Activated naive CD8-positive, alpha-beta T cell treated with anti-CD3 and anti-CD28 coated beads, Interleukin-2, amount 50 U/mL, for 24 hours (primary cell): ENCODE results near the gene STK11IP.

ENCODE experiments used
- ATAC-seq: fragments of 150-1000 bp; cut with Tn5 transposase; one replicate; pipeline ENCODE4 v1.10.0; 2021
- DNase-seq: peaks from one replicate; pipeline ENCODE4 v3.0.0; 2021
- H3K27ac Mint-ChIP-seq: one replicate; pipeline ENCODE4 v1.8.0; 2021; ENCODE audit warnings: mild to moderate bottlenecking, mixed read lengths
- H3K27me3 Mint-ChIP-seq: one replicate; pipeline ENCODE4 v1.8.0; 2021; ENCODE audit warnings: mixed read lengths
- H3K36me3 Mint-ChIP-seq: one replicate; pipeline ENCODE4 v1.8.0; 2021; ENCODE audit warnings: low read depth, mixed read lengths
- H3K4me1 Mint-ChIP-seq: one replicate; pipeline ENCODE4 v1.8.0; 2021; ENCODE audit warnings: mixed read lengths
- H3K4me3 Mint-ChIP-seq: one replicate; pipeline ENCODE4 v1.8.0; 2021; ENCODE audit warnings: mild to moderate bottlenecking, moderate library complexity, mixed read lengths
- H3K9me3 Mint-ChIP-seq: one replicate; pipeline ENCODE4 v1.8.0; 2021; ENCODE audit warnings: mixed read lengths

The STK11IP gene

DNA sequence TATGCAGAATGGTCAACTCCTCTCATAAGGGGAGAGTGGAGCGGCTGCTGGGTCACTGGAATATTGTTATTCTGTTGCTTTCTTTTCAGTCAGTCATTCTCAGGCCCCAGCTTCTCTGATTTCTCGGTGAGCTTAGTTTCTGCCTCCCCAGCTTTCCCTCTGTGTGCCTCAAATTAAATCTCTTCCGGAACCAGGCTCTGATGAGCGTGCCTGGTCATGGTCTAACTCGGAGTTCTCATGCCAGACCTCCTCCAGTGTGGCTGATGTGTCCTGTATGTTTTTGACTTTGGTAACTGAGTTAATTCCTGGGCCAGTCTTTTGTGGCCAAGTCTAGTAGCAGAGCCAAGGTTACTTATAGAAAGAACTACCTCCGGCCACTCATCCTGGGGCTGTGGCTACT, 4.9 kb upstream of the STK11IP start:
- no peaks in the 10 kb centered on the region for H3K9me3 Mint-ChIP-seq
- peaks cover 11% of the 10 kb centered on the region for H3K4me1 Mint-ChIP-seq
- no peak overlapping the region for H3K27ac Mint-ChIP-seq
- no peak for DNase-seq
- ATAC-seq: no peak
- no peaks in the 10 kb centered on the region for H3K36me3 Mint-ChIP-seq
- no peak overlapping the region for H3K4me3 Mint-ChIP-seq
- H3K27me3 Mint-ChIP-seq: peaks cover 8% of the 10 kb centered on the region

DNA sequence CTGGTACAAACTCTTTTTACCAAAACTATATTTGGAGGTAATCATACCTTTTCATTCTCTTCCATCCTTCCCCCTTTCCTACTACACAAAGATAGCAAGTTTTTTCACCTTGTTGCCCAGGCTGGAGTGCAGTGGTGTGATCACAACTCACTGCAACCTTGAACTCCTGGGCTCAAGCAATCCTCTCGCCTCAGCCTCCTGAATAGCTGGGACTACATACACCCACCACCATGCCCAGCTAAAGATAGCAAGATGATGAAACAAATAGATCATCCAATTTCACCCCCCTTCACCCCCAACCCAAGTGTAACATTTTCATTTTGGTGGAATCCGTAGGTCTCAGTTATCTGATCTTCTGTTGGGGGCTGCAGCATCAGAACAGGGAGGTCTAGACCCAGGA, 4.5 kb upstream of the STK11IP start:
- Mint-ChIP-seq H3K9me3 (no peaks in the 10 kb centered on the region), H3K36me3 (no peaks in the 10 kb centered on the region), H3K4me3 (no peak overlapping the region), H3K27me3 (peaks cover 8% of the 10 kb centered on the region), H3K27ac (no peak overlapping the region), H3K4me1 (peaks cover 14% of the 10 kb centered on the region)
- ATAC-seq: no peak
- no peak for DNase-seq

DNA sequence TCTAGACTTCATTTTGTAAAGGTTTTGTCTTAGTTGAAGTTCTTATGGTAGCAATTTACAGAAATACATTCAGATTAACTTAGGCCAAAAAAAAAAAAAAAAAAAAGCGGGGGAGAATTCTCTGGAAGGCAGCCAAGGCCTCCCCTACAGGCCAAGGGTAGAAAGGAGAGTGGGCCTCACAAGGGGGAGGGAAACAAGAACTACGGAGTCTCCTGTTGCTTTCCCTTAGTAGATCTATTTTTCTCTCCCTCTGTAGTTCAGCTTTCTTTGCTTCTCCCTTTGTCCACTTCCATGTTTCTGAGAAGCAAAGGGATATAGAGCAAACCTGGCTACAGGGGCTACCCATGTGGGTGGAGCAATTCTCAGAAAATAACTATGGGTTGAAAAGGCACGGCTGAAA, 2.4 kb upstream of the STK11IP start:
- ATAC-seq (no peak), DNase-seq (no peak)
- Mint-ChIP-seq H3K36me3 (no peaks in the 10 kb centered on the region), H3K27ac (no peak overlapping the region), H3K4me3 (no peak overlapping the region), H3K4me1 (peaks cover 20% of the 10 kb centered on the region), H3K9me3 (no peaks in the 10 kb centered on the region), H3K27me3 (peaks cover 5% of the 10 kb centered on the region)

- peaks cover 20% of the 10 kb centered on the region for H3K4me1 Mint-ChIP-seq
- ATAC-seq (no peak), DNase-seq (no peak)
- peaks cover 8% of the 10 kb centered on the region for H3K36me3 Mint-ChIP-seq
- H3K27me3 Mint-ChIP-seq: peaks cover 4% of the 10 kb centered on the region
- no peaks in the 10 kb centered on the region for H3K9me3 Mint-ChIP-seq
- peak overlapping the region; percentile 95 for H3K4me3 Mint-ChIP-seq
- peak overlapping the region; percentile 97 for H3K27ac Mint-ChIP-seq
Observed at GRCh38 chr2:219596954-219597551, 604 bp upstream of the STK11IP start.

- H3K4me3 Mint-ChIP-seq: peak overlapping the region; percentile 95
- H3K4me1 Mint-ChIP-seq: peaks cover 20% of the 10 kb centered on the region
- peaks cover 15% of the 10 kb centered on the region for H3K36me3 Mint-ChIP-seq
- no peaks in the 10 kb centered on the region for H3K9me3 Mint-ChIP-seq
- H3K27ac Mint-ChIP-seq: peak overlapping the region; percentile 97
- no peak for ATAC-seq
- DNase-seq: no peak
- H3K27me3 Mint-ChIP-seq: no peaks in the 10 kb centered on the region
Observed at GRCh38 chr2:219598308-219599078, 836 bp downstream of the STK11IP start.

- Mint-ChIP-seq H3K36me3 (peaks cover 33% of the 10 kb centered on the region), H3K4me1 (peaks cover 2% of the 10 kb centered on the region), H3K27me3 (no peaks in the 10 kb centered on the region), H3K9me3 (no peaks in the 10 kb centered on the region), H3K4me3 (no peak overlapping the region), H3K27ac (no peak overlapping the region)
- ATAC-seq: no peak
- no peak for DNase-seq
Observed at GRCh38 chr2:219603771-219604170, 6.1 kb downstream of the STK11IP start.

DNA sequence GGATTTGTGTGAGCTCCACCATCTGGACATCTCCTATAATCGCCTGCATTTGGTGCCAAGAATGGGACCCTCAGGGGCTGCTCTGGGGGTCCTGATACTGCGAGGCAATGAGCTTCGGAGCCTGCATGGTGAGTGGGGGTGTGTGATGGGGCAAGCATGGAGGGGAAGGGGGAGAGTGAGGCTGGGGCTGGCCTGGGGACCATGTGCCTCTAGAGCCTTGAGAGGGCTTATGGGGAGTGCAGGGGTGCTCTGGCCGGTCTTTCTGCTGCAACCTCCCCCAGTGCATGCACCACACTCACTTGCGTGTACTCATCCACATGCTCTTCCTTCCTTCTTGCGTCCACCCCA, 7.9 kb downstream of the STK11IP start:
- Mint-ChIP-seq H3K27ac (no peak overlapping the region), H3K4me1 (peaks cover 2% of the 10 kb centered on the region), H3K27me3 (no peaks in the 10 kb centered on the region), H3K9me3 (no peaks in the 10 kb centered on the region), H3K4me3 (no peak overlapping the region), H3K36me3 (peaks cover 35% of the 10 kb centered on the region)
- ATAC-seq (no peak), DNase-seq (no peak)

GRCh38 chr2:219607931-219608330, 10.3 kb downstream of the STK11IP start:
- Mint-ChIP-seq H3K27me3 (no peaks in the 10 kb centered on the region), H3K36me3 (peaks cover 28% of the 10 kb centered on the region), H3K27ac (no peak overlapping the region), H3K4me3 (no peak overlapping the region), H3K4me1 (peaks cover 15% of the 10 kb centered on the region), H3K9me3 (no peaks in the 10 kb centered on the region)
- no peak for ATAC-seq
- DNase-seq: no peak

- Mint-ChIP-seq H3K27ac (no peak overlapping the region), H3K4me3 (no peak overlapping the region)
Observed at GRCh38 chr2:219608399-219608964, 10.8 kb downstream of the STK11IP start.

GRCh38 chr2:219609149-219609750, 11.6 kb downstream of the STK11IP start:
- Mint-ChIP-seq H3K4me3 (no peak overlapping the region), H3K27me3 (no peaks in the 10 kb centered on the region), H3K27ac (no peak overlapping the region), H3K4me1 (peaks cover 14% of the 10 kb centered on the region), H3K36me3 (peaks cover 21% of the 10 kb centered on the region), H3K9me3 (no peaks in the 10 kb centered on the region)
- no peak for DNase-seq
- no peak for ATAC-seq

More at GRCh38 chr2:219608399-219608964, 10.8 kb downstream of the STK11IP start:
- no peaks in the 10 kb centered on the region for H3K27me3 Mint-ChIP-seq
- H3K9me3 Mint-ChIP-seq: no peaks in the 10 kb centered on the region
- H3K4me1 Mint-ChIP-seq: peaks cover 16% of the 10 kb centered on the region
- ATAC-seq (no peak), DNase-seq (no peak)
- H3K36me3 Mint-ChIP-seq: peaks cover 28% of the 10 kb centered on the region

GRCh38 chr2:219611306-219611705, 13.6 kb downstream of the STK11IP start:
- Mint-ChIP-seq H3K36me3 (peaks cover 23% of the 10 kb centered on the region), H3K27me3 (no peaks in the 10 kb centered on the region), H3K4me3 (no peak overlapping the region), H3K4me1 (peaks cover 14% of the 10 kb centered on the region), H3K27ac (no peak overlapping the region), H3K9me3 (no peaks in the 10 kb centered on the region)
- ATAC-seq (no peak), DNase-seq (no peak)

DNA sequence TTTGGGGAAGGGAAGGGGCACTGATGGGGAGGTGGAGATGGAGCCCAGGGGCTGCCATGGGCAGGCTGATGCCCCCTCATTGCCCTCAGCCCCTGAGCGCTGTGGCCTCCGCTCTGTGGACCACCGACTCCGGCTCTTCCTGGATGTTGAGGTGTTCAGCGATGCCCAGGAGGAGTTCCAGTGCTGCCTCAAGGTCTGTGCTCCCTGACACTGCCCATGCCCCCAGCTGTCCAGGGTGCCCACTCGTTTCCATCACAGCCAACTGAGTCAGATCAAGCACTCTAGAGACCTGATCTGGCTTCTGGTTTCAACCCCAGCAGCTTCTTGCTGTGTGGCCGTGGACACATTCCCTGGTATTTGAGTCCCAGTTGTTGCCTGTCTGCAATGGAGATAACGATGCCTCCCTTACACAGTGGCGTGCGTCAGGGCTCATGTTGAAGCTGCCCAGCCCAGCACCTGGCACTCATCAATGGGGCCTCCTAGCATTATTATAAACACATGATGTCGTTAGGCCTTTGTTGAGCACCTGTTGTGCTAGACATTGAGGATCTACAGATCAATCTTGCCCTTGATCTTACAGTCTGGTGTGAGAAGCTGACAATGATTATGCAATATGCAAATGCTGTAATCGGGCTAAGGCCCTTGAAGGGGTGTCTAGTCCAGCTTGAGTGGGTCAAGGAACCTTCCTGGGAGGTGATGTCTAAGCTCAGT, 14.4 kb downstream of the STK11IP start:
- Mint-ChIP-seq H3K9me3 (no peaks in the 10 kb centered on the region), H3K27me3 (no peaks in the 10 kb centered on the region), H3K27ac (no peak overlapping the region), H3K4me1 (peaks cover 14% of the 10 kb centered on the region), H3K36me3 (peaks cover 19% of the 10 kb centered on the region), H3K4me3 (no peak overlapping the region)
- ATAC-seq (no peak), DNase-seq (no peak)

GRCh38 chr2:219612577-219613286, 15.1 kb downstream of the STK11IP start:
- H3K27me3 Mint-ChIP-seq: no peaks in the 10 kb centered on the region
- H3K4me3 Mint-ChIP-seq: no peak overlapping the region
- H3K36me3 Mint-ChIP-seq: peaks cover 15% of the 10 kb centered on the region
- peaks cover 14% of the 10 kb centered on the region for H3K4me1 Mint-ChIP-seq
- no peak for DNase-seq
- H3K9me3 Mint-ChIP-seq: no peaks in the 10 kb centered on the region
- no peak overlapping the region for H3K27ac Mint-ChIP-seq
- ATAC-seq: no peak

DNA sequence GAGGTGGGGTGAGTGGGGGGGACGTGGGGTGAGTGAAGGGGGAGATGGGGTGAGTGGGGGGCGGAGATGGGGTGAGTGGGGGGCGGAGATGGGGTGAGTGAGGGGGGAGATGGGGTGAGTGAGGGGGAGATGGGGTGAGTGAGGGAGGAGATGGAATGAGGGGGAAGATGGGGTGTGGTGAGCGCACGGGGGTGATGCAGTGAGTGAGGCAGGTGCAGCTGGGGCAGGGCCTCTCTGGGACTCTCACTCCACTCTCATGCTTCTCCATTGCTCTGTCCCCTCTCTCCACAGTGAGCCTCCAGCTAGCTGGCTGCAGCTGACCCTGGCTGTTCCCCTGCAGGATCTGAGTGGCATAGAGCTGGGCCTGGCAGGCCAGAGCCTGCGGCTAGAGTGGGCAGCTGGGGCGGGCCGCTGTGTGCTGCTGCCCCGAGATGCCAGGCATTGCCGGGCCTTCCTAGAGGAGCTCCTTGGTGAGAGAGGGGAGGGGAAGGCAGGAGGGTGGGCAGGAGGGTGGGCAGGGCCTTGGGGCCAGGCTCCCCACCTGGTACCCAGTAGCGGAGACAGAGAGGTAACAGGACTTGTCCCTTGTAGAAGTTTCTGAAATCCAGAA, 15.9 kb downstream of the STK11IP start:
- H3K27me3 Mint-ChIP-seq: no peaks in the 10 kb centered on the region
- H3K4me1 Mint-ChIP-seq: peaks cover 14% of the 10 kb centered on the region
- H3K9me3 Mint-ChIP-seq: no peaks in the 10 kb centered on the region
- DNase-seq (no peak), ATAC-seq (no peak)
- H3K36me3 Mint-ChIP-seq: peaks cover 15% of the 10 kb centered on the region
- no peak overlapping the region for H3K4me3 Mint-ChIP-seq
- no peak overlapping the region for H3K27ac Mint-ChIP-seq
